HG03135 (cell line): ENCODE data around the gene CAV1.

Experiments used
- ATAC-seq: cut with Tn5 transposase; IDR thresholded peaks from one replicate; pipeline ENCODE4 v1.9.1; 2021; ENCODE audit warnings: mild to moderate bottlenecking, moderate library complexity; ENCODE audit not compliant: unreplicated experiment

The CAV1 gene

GRCh38 chr7:116607299-116607698 lies 82.5 kb downstream of the CAV1 start:
- ATAC-seq, result no peak

GRCh38 chr7:116610210-116610609 lies 85.4 kb downstream of the CAV1 start:
- ATAC-seq, result no peak

- no peak for ATAC-seq
These were observed 85.9 kb downstream of the CAV1 start for GRCh38 chr7:116610721-116611120.
